Measurements from ENCODE around the gene DPH6. TPM values are rescaled to one million over a fixed set of nuclear protein-coding genes. Genes with fewer than 3 reads are reported as not detected.
A peak's percentile ranks its signal among the peaks of the same experiment; 100 is the strongest.

Gene DPH6
- total RNA-seq, 1 donor from 2014 or later = 20.6 TPM

DNA sequence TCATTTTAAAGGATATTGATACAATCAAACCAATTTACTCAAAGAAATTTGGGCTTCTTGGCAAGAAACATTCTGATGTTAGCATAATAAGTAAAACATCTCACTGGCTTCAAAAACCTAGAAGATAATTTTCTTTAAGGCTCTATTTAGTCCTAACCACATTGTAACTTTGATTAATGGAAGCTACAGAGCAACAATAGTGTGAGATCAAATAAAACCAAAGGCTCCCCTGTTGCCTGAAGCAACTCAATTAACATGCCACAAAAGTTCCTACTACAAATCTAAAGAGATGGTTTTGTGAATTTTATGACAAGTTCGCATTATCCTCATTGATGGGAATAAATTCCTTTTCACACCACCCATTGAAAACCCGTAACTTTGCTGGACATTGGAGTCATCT, 5.9 kb downstream of the DPH6 start:
- Mint-ChIP-seq H3K4me3 (no peak overlapping the region), H3K27me3 (ENCODE audit: low read depth) (no peaks in the 10 kb centered on the region), H3K36me3 (peaks cover 6% of the 10 kb centered on the region), H3K27ac (peak overlapping the region; percentile 66), H3K4me1 (peaks cover 27% of the 10 kb centered on the region), H3K9me3 (no peaks in the 10 kb centered on the region)
- no peak for DNase-seq (ENCODE audit: low spot score in 2 of 2, unreplicated experiment in 2 of 2)
- TF ChIP-seq, protein P1, sequence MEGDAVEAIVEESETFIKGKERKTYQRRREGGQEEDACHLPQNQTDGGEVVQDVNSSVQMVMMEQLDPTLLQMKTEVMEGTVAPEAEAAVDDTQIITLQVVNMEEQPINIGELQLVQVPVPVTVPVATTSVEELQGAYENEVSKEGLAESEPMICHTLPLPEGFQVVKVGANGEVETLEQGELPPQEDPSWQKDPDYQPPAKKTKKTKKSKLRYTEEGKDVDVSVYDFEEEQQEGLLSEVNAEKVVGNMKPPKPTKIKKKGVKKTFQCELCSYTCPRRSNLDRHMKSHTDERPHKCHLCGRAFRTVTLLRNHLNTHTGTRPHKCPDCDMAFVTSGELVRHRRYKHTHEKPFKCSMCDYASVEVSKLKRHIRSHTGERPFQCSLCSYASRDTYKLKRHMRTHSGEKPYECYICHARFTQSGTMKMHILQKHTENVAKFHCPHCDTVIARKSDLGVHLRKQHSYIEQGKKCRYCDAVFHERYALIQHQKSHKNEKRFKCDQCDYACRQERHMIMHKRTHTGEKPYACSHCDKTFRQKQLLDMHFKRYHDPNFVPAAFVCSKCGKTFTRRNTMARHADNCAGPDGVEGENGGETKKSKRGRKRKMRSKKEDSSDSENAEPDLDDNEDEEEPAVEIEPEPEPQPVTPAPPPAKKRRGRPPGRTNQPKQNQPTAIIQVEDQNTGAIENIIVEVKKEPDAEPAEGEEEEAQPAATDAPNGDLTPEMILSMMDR (IDR thresholded peaks at IDR 0.05; ENCODE audit: unreplicated experiment) = no peak

DNA sequence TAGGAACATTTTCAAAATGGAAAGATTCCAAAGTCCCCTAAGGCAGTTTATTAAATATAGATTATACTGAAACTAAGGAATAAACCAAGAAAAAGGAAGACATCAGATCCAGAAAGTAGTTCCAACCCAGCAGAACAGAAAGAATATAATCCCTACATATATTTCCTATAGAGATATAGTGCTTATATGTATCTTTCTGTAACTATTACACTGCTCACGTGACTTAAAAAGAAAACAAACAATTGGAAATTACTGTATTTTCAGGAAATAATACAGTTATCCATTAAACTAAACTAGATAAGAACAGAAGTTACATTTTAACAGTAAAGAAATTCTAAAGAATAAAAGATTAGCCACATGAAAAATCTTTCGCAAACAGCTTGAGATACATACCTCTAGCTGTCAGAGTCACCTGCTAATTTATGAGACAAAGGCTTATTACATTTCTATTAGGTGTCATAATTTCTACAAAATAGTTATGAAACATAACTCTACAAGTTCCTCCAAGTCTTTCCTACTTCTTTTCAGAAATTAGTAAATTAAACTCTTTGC, 10.5 kb downstream of the DPH6 start:
- H3K4me3 Mint-ChIP-seq = no peak overlapping the region
- H3K9me3 Mint-ChIP-seq = no peaks in the 10 kb centered on the region
- peaks cover 24% of the 10 kb centered on the region for H3K36me3 Mint-ChIP-seq
- no peak for DNase-seq (ENCODE audit: low spot score in 2 of 2, unreplicated experiment in 2 of 2)
- H3K27me3 Mint-ChIP-seq (ENCODE audit: low read depth) = no peaks in the 10 kb centered on the region
- peaks cover 9% of the 10 kb centered on the region for H3K4me1 Mint-ChIP-seq
- no peak overlapping the region for H3K27ac Mint-ChIP-seq
- TF ChIP-seq, protein P1 (IDR thresholded peaks at IDR 0.05; ENCODE audit: unreplicated experiment) = no peak

DNA sequence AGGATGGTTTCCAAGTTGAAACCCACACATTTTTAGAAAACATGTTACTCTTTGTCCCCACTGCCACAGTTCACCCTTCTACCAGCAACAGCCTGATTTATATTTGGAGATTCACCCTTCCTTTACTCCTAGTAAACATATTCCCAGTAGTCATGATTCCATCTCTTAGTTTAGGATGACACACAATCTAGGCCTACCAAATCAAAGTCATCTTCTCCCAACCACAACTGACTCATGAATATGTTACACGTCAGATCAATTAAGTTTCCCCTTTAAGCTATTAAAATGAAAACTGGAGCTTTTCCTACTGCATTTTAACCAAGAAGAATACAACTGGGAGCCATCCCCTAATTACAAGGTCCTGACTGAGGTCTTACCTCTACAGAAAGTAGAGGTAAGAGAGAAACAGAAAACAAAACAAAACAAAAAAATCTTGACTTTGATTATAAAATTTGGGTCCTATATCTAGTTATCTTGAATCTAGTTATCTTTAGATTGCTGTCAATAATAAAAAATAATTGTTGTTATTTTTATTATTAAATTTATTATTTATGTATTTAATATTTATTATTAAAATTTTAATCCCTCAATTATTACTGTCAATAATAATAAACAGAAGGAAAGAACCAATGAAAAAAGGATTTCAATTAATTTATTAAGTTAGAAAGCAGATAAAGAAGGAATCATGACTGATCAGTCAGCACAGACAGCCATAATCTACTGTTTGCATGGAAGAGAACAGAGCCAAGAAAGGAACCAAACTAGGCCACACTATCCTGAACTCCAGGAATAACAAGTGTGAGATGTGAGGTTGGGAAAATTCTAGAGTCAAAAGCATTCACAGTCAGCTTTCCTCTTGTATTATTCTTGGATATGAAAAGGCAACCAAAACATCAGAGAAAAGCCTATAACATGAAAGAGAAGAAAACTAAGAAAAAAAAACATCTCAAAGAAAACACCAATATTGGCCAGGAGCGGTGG, 12.5 kb downstream of the DPH6 start:
- Mint-ChIP-seq H3K36me3 (peaks cover 38% of the 10 kb centered on the region), H3K27ac (no peak overlapping the region), H3K9me3 (peaks cover 10% of the 10 kb centered on the region), H3K4me1 (no peaks in the 10 kb centered on the region), H3K27me3 (ENCODE audit: low read depth) (no peaks in the 10 kb centered on the region), H3K4me3 (no peak overlapping the region)
- TF ChIP-seq, protein P1 (IDR thresholded peaks at IDR 0.05; ENCODE audit: unreplicated experiment) = no peak
- no peak for DNase-seq (ENCODE audit: low spot score in 2 of 2, unreplicated experiment in 2 of 2)

DNA sequence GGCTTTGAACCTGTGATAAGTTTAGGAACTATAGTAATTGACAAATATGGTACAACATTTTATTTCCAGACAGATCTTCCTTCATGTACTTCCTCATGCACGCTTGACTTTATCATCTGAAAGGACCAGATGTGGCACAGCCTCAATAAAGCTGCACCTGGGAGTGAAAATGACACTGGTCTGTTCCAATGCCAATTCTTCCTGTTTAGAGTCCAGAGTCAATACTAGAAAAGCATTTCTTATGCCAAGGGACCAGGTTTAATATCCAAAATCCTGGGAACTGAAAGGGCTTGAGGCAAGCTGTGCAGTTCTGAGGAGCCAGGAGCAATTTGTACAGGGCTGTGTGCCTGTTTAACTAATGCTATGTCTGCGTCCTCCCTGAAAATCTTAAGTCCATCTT, 15.3 kb downstream of the DPH6 start:
- TF ChIP-seq, protein P1 (IDR thresholded peaks at IDR 0.05; ENCODE audit: unreplicated experiment) = no peak
- H3K4me3 Mint-ChIP-seq = no peak overlapping the region
- H3K27ac Mint-ChIP-seq = no peak overlapping the region
- peaks cover 15% of the 10 kb centered on the region for H3K9me3 Mint-ChIP-seq
- no peaks in the 10 kb centered on the region for H3K27me3 Mint-ChIP-seq (ENCODE audit: low read depth)
- no peak for DNase-seq (ENCODE audit: low spot score in 2 of 2, unreplicated experiment in 2 of 2)
- peaks cover 8% of the 10 kb centered on the region for H3K4me1 Mint-ChIP-seq
- peaks cover 40% of the 10 kb centered on the region for H3K36me3 Mint-ChIP-seq

DNA sequence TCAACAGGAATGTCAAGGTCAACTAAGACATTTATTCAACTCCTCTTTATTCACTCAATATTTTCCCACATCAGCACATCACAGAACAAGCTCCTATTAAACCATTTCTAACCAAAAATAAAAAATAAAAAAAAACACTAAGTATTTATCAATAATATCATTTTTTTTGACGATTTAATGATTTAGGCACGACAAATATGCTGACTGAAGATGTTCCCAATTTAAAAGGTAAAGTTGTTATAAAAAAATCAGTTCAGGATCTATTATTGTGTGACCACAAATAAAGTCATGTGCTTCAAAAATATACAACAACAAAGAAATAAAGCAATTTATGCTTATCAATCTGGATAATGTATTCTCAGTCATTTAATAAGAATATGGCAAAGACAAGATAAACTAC, 16.2 kb downstream of the DPH6 start:
- TF ChIP-seq, protein P1 (IDR thresholded peaks at IDR 0.05; ENCODE audit: unreplicated experiment) = no peak
- no peak for DNase-seq (ENCODE audit: low spot score in 2 of 2, unreplicated experiment in 2 of 2)
- Mint-ChIP-seq H3K27me3 (ENCODE audit: low read depth) (no peaks in the 10 kb centered on the region), H3K27ac (no peak overlapping the region), H3K4me1 (peaks cover 9% of the 10 kb centered on the region), H3K4me3 (no peak overlapping the region), H3K9me3 (peaks cover 15% of the 10 kb centered on the region), H3K36me3 (peaks cover 43% of the 10 kb centered on the region)

All from mesothelial cell of epicardium (in vitro differentiated cells).